Skeletal muscle satellite cell (primary cell): ENCODE measurements around the gene C21orf58.

Experiments used
- H3K27me3 ChIP-seq: 2 replicates; pipeline ENCODE4 v1.7.0; 2013; ENCODE audit warnings: low read length; ENCODE audit not compliant: control insufficient read depth, insufficient read depth
- H3K36me3 ChIP-seq: 2 replicates; pipeline ENCODE4 v1.7.0; 2013; ENCODE audit warnings: mild to moderate bottlenecking, control low read depth, low read length; ENCODE audit not compliant: insufficient read depth
- H3K4me1 ChIP-seq: 2 replicates; pipeline ENCODE4 v1.7.0; 2013; ENCODE audit warnings: low read length; ENCODE audit not compliant: control insufficient read depth, insufficient read depth
- H3K4me2 ChIP-seq: 2 replicates; pipeline ENCODE4 v1.7.0; 2013; ENCODE audit warnings: mild to moderate bottlenecking, low read length
- H3K4me3 ChIP-seq: 2 replicates; pipeline ENCODE4 v1.7.0; 2013; ENCODE audit warnings: low read length
- H3K9ac ChIP-seq: 2 replicates; pipeline ENCODE4 v1.7.0; 2013; ENCODE audit warnings: mild to moderate bottlenecking, low read depth, low read length, moderate library complexity
- H3K9me3 ChIP-seq: replicated peaks from 2 replicates; pipeline ENCODE4 v1.7.0; 2013; ENCODE audit warnings: mild to moderate bottlenecking, control low read depth, low read length

C21orf58 gene

DNA sequence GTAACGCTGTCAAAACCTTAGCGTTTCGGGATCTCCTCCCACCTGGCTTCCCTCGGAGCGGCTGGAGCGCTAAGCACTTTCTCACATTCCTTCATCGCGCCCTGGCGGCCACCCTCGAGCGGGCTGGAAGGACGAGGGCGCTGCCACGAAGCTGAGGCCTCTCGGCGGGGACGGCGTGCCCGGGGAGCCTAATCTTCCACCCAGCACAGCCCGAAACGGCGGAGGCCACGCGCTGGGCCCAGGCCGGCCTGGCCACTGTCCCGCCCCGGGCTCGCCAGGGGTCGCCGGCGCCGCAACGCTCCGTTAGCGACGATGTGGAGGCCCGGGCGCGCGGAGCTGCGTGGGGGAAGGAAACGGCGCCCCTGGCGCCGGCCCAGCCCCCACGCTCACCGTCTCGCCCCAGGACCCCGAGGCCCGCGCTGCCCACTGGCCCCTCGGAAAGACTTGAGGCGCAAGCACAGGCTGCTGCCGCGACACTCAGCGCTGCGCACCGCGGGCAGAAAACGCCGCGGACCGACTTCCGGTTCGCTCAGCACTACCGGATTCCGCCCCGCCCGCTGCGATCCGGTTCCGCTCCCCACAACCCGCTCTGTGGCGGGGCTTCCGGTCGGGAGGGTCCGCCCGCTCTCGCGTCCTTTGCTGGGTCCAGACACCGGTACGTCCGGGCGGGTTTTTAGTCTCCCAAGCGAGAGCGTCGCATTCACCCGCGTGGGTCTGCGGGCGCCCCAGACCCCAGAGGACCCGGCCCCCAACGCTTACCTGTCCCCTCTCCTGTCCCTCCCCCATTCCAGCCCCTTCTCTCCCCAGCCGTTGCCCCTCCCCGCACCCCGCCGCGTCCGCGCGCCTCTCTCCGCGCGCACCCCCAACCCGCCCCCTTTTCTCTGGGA is 37.7 kb downstream of the C21orf58 start, which contains the start of gene YBEY:
Gene YBEY (plus strand): TSS at position 582 of the 887 bp plus-strand sequence. CDS start 572 bp downstream, outside the sequence.
- Histone ChIP-seq H3K9me3 (no peaks in the 10 kb centered on the region), H3K4me2 (peak within 1 kb of the TSS; percentile 84), H3K9ac (peak within 1 kb of the TSS; percentile 97), H3K4me1 (peaks cover 19% of the 10 kb centered on the region), H3K4me3 (peak within 1 kb of the TSS; percentile 93), H3K27me3 (no peaks in the 10 kb centered on the region), H3K36me3 (peaks cover 24% of the 10 kb centered on the region)

DNA sequence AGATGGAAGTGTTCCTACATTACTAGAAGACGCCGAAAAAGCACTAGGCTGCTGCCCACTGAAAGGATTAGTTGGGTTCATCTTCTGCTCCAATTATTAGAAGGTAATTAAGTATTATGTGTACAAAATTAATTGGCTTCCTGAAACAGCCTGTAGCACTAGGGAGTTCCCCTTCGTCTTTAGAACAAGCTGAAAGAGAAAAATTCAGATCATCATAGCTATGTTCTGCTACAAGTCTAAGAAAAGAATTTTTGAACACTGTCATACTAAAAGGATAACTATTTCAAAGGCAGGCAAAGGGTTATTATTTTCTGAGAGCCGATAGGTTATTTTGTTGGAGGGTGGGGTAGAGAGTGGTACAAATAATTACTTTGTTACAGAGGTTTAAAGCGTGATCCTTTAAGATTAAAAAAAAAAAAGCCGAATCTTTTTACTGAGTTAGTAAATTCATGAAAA is 38.4 kb downstream of the C21orf58 start, which contains the start of gene MCM3AP:
Gene MCM3AP (minus strand): TSS at position 406 of the 456 bp plus-strand sequence. CDS start 325 bp downstream, at position 81.
- peaks cover 19% of the 10 kb centered on the region for H3K4me1 ChIP-seq
- H3K9me3 ChIP-seq: no peaks in the 10 kb centered on the region
- H3K9ac ChIP-seq: peak within 1 kb of the TSS; percentile 97
- peak within 1 kb of the TSS; percentile 84 for H3K4me2 ChIP-seq
- peaks cover 24% of the 10 kb centered on the region for H3K36me3 ChIP-seq
- H3K4me3 ChIP-seq: peak within 1 kb of the TSS; percentile 93
- no peaks in the 10 kb centered on the region for H3K27me3 ChIP-seq

DNA sequence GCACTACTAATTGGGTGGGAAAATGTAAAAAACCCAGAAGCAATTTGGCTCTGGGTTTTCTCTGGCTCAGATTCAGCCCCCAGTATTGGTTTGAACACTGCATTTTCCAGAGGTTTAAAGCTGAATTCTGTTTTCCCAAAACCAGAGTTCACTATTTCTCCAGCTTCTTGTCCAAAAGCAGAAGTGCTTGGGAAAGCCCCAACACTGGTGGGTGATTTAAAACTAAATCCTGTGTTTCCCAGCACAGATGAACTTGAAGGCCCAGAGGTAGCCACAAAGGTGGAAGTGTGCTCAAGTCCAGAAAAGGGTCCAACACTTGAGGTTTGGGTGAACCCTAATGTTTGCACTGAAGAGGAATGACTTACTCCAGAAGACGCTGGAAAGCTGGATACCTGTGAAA is 38.9 kb downstream of the C21orf58 start:
- peak overlapping the region; percentile 84 for H3K4me2 ChIP-seq
- H3K36me3 ChIP-seq: peaks cover 28% of the 10 kb centered on the region
- H3K9ac ChIP-seq: peak overlapping the region; percentile 97
- no peaks in the 10 kb centered on the region for H3K27me3 ChIP-seq
- peak overlapping the region; percentile 93 for H3K4me3 ChIP-seq
- H3K4me1 ChIP-seq: peaks cover 19% of the 10 kb centered on the region
- H3K9me3 ChIP-seq: no peaks in the 10 kb centered on the region

DNA sequence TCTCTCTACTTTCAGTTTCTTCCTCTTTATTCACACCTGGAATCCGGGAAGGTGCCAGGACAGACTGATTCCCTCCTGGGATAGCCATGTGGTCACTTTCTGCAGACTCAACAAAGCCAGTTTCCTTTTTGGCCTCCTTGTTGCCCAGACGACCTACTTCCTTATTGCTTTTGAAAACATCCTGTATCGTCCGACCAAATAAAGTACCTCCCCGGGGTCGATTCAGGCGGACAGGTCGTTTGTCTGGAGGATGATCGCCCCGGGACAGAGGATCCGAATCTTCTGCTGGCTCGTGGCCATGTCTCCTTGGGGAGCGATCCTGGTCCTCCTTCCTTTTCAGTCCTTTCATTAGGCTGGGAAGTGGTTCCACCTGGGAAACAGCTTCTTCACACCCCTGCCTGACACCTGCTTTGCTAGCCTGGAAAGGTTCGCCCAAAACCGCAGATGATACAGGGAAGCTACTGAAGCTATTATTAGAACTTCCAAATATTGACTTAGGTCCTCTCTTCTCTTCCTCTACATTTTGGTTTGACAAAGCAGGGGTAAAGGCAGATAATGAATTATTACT is 39.5 kb downstream of the C21orf58 start:
- Histone ChIP-seq H3K9me3 (no peaks in the 10 kb centered on the region), H3K9ac (no peak overlapping the region), H3K27me3 (no peaks in the 10 kb centered on the region), H3K4me2 (peak overlapping the region; percentile 84), H3K4me1 (peaks cover 19% of the 10 kb centered on the region), H3K36me3 (peaks cover 34% of the 10 kb centered on the region), H3K4me3 (no peak overlapping the region)

DNA sequence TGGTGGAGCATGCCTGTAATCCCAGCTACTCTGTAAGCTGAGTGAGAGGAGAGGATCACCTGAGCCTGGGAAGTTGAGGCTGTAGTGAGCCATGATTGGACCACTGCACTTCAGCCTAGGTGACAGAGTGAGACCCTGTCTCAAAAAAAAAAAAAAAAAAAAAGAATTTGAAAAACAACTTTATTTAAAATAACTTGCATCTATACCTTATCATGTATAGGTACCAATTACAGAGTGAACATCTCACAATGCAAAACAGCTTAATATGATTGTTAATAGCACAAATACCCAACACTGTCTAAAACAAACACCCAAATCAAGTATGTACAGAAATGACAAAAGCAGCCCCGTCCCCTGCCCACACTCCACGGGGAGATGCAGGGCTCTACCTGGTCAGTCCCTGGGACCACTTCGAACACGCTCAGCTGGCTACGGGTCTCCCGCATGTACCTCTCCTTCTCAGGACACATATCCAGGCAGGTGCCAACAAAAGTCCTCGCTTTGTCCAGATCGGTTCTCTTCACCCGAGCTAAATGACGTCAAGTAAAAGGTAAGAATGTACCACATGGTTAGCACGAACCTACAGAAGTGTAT is 48.8 kb downstream of the C21orf58 start:
- no peak overlapping the region for H3K4me2 ChIP-seq
- no peaks in the 10 kb centered on the region for H3K4me1 ChIP-seq
- H3K4me3 ChIP-seq: no peak overlapping the region
- no peaks in the 10 kb centered on the region for H3K9me3 ChIP-seq
- H3K9ac ChIP-seq: no peak overlapping the region
- H3K36me3 ChIP-seq: peaks cover 78% of the 10 kb centered on the region
- no peaks in the 10 kb centered on the region for H3K27me3 ChIP-seq

DNA sequence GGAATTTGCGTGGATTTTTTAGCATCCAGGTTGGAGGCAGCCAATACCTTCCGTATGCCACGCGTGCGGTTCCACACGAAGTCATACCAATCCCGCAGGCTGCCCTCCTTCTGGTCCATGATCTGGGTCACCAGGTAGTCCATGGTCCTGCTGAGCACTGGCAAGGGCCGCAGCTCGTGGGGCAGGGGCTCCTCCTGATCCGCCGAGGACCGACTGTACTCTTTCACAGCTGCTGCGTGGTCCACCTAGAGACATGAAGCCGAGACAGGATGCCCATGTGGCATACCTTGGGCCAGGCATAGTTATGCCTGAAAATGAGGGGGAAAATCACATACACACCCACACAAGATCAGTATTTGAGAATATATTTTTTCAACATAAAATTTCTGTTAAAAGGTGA is 50.3 kb downstream of the C21orf58 start:
- Histone ChIP-seq H3K4me3 (no peak overlapping the region), H3K36me3 (peaks cover 80% of the 10 kb centered on the region), H3K9ac (no peak overlapping the region), H3K4me2 (no peak overlapping the region), H3K27me3 (no peaks in the 10 kb centered on the region), H3K4me1 (no peaks in the 10 kb centered on the region), H3K9me3 (no peaks in the 10 kb centered on the region)

DNA sequence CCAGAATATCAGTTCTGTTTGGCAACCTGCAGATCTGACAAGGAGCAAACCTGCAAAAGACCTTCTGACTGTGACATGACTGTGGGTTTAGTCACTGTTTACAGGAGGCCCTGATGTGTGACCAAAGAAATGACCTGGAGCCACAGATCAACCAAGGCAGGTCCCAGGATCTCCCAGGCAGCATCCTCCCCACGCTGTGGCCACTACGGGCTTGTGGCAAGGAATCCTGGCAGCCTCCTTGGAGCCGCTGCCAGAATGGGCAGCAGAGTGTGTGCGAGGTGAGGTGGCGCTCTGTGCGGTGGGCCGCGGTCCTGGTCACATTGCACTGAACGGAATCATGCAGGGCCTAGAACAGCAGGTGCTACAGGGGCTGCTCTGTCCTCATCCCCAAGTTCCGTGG is 54.2 kb downstream of the C21orf58 start:
- peaks cover 84% of the 10 kb centered on the region for H3K36me3 ChIP-seq
- H3K27me3 ChIP-seq: no peaks in the 10 kb centered on the region
- H3K4me2 ChIP-seq: no peak overlapping the region
- H3K9me3 ChIP-seq: no peaks in the 10 kb centered on the region
- H3K4me3 ChIP-seq: no peak overlapping the region
- no peak overlapping the region for H3K9ac ChIP-seq
- no peaks in the 10 kb centered on the region for H3K4me1 ChIP-seq

DNA sequence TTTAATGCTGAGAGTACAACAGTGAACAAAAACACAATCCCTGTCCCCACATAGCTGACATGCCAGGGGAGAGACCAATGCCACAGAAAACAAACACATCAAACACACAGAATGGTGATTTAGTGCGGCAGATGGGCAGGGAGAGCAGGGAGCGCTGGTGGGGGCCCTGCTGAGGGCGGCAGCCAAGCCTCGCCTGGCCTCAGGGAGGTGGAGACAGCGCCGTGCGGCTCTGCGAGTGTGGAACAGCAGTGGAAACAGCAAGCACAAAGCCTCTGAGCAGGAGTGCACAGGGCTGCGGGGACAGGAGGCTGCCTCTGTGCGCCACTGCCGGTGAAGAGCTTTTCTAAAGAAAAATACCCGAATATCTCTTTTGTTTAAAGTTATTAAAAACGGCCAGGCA is 55.3 kb downstream of the C21orf58 start:
- Histone ChIP-seq H3K27me3 (no peaks in the 10 kb centered on the region), H3K4me3 (no peak overlapping the region), H3K36me3 (peaks cover 83% of the 10 kb centered on the region), H3K9me3 (no peaks in the 10 kb centered on the region), H3K4me2 (no peak overlapping the region), H3K9ac (no peak overlapping the region), H3K4me1 (no peaks in the 10 kb centered on the region)

DNA sequence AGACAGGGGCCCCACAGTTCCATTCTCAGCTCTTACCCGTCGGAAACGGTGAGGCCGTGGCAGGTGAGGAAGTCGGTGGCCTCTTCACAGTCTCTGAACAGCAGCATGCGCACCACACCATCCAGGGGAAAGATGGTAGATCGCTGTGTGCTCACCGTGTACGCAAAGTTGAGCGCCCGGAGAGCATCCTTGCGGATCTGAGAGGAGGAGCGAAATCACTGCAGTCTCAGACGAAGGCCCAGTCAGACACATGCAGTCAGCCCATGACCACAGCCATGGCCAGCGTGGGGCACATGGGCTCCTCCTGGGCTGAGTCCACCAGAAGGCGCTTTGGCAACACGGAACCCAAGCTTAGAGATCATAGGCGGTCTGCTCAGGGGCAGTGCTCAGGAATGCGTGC is 56.7 kb downstream of the C21orf58 start:
- H3K36me3 ChIP-seq: peaks cover 73% of the 10 kb centered on the region
- no peaks in the 10 kb centered on the region for H3K27me3 ChIP-seq
- H3K4me3 ChIP-seq: no peak overlapping the region

DNA sequence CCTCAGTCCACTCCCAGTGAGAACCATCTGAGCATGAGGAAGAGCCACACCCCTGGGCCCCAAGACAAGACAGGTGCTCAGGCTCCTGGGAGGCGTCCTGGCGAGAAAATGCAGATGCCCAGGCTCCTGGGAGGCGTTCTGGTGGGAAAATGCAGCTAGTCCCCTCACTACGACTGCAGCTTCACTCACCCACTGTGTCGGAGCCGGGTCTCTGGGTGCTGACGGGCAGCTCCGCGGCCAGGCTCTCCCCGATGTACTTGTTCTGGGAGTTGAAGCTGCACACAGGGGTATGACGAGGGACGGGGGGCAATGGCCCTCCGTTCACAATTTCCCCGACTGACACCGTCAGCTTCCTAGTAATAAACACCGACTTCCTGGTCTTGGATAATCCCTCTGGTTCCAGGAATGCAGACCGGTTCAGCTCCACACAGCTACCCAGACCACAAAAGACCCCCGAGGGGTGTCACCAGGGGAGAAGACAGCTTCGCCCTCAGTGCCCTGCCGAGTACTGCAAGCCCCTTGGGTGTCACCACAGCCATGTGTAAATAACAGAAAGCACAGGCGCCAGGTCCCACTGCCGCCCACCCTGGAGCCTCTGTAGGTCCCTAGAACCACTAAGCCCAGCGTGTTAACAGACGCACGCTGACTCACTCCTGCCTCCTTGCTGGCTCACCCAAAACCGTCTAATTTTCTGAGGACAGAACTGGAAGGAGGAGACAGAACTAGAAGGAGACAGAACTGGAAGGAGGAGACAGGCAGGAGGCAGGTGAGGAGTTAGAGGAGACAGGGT is 57.7 kb downstream of the C21orf58 start:
- H3K27me3 ChIP-seq: no peaks in the 10 kb centered on the region
- H3K4me1 ChIP-seq: no peaks in the 10 kb centered on the region
- H3K4me2 ChIP-seq: no peak overlapping the region
- no peak overlapping the region for H3K4me3 ChIP-seq
- peaks cover 75% of the 10 kb centered on the region for H3K36me3 ChIP-seq
- H3K9me3 ChIP-seq: no peaks in the 10 kb centered on the region
- no peak overlapping the region for H3K9ac ChIP-seq

More for the DNA sequence above, 56.7 kb downstream of the C21orf58 start:
- Histone ChIP-seq H3K9ac (no peak overlapping the region), H3K4me2 (no peak overlapping the region), H3K4me1 (no peaks in the 10 kb centered on the region), H3K9me3 (no peaks in the 10 kb centered on the region)

DNA sequence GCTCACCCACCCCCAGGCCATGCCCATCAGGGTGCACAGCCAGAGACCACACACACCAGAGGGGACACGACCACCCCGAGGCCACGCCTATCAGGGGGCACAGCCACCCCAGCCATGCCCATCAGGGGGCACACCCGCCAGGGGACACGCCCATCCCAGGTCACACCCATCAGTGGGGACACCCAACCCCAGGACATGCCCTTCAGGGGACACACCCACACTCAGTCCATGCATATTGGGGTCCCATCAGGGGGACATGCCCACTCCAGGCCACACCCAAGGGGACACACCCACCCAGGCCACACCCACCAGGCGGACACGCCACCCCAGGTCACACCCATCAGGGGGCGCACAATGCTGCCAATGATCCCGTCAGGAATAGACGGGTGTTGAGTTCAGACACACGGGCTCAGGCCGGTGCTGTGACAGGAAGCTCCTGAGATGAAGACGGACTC is 59.0 kb downstream of the C21orf58 start:
- Histone ChIP-seq H3K9ac (no peak overlapping the region), H3K9me3 (no peaks in the 10 kb centered on the region), H3K4me3 (no peak overlapping the region), H3K27me3 (no peaks in the 10 kb centered on the region), H3K4me1 (no peaks in the 10 kb centered on the region), H3K4me2 (no peak overlapping the region), H3K36me3 (peaks cover 74% of the 10 kb centered on the region)
